DMS153 treated with DMSO at 0.1 percent for 48 hours (cell line): Measurements from ENCODE around the gene AQP3.
"Not testable (repeated sequence)": the region's sequence is repeated elsewhere in the genome, so short reads cannot be mapped to it uniquely, and the experiment has no call there.

ENCODE experiments used
- DNase-seq: peaks from one replicate; lab custom pipeline; 2025; ENCODE audit not compliant: unreplicated experiment; lab: John Stamatoyannopoulos, UW

The AQP3 gene

DNA sequence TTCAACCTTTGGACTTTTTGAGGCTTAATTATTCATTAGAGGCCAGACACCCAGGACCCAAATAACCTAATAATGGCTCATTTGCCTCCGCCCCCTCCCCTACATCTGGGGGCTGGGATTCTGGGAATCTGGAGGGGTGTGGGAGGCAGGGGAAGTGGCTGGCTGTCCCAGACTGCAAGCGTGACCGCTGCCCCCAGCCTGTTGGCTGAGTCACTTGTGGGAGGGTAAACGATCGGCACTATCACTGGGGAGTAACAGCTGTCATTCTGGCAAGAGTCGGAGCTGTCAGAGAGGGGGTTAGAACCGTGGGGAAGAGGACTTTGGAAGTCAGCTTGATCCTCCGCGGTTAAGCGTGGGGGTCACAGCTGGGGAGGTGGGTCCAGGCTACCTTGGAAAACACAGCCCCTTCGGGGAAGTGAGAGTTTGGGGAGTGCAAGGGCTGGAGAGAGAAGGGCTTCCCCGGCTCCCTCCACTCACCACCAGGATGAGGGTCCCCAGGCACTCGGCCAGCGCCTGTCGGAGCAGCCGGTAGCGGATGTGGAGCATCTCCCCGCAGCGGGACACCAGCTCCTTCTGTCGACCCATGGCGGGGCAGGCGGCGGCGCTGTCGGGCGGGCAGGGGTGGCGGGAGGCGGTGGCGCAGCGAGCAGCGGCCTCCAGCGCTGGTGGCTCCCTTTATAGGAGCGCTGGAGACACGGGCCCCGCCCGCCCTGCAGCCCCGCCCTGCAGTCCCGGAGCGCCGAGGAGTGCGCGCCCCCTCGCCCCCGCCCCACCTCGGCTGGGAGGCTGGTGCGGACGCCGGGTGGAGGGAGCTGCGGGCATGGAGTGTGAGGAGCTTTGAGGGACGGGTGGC is at the start of gene AQP3:
TSS of gene AQP3 (minus strand) at position 648 of the 853 bp plus-strand sequence. CDS start at position 585, 63 bp downstream.
- no peak for DNase-seq

DNA sequence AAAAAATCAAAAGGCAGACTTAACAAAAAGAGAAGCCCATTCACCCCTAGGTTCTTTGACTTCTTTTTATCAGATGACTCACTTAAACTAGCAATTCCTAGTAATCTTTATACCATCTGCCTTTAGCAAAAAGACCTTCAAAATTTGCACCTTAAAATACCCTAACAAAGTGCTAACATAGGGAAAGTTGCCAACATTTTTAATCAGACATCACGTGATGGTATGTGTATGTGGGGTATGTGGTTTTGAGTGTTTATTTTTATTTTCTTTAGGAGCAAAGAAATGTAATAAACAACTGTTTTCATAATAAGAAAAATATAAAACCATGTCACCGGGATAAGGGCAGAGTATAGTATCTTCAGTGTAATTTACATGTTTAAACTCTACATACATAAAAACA is 46.4 kb upstream of the AQP3 start:
- DNase-seq, result not testable (repeated sequence)

DNA sequence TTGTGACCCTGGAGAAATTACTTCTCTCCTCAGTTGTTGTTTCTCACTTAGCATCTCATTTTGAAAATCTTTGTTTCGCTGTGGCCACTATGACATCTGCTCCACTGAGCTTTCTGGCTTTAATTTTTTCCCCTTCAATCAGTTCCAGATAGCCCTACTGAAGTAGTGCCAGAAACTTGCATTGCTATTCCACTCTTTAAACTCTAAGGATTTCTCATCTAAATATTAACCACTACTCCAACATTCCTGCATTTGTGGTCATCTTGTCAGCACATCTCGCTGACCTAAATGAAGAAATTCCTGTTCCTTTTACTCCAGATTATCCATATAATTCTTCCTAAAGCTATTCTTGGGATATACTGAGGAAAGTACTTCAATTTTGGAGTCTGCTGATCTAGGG is 41.7 kb upstream of the AQP3 start:
- no peak for DNase-seq

- DNase-seq, result not testable (repeated sequence)
These were observed 37.9 kb upstream of the AQP3 start for GRCh38 chr9:33485312-33485711.

DNA sequence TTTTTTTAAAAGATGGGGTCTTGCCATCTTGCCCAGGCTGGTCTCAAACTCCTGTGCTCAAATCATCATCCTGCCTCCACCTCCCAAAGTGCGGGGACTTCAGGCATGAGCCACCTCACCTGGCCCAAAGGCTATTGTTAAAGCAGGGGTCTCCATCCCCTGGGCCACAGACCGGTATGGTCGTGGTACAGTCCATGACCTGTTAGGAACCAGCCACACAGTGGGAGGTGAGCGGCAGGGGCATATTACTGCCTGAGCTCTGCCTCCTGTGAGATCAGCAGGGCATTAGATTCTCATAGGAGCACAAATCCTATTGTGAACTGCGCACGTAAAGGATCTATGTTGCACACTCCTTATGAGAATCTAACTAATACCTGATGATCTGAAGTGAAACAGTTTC is 33.6 kb upstream of the AQP3 start:
- no peak for DNase-seq

DNA sequence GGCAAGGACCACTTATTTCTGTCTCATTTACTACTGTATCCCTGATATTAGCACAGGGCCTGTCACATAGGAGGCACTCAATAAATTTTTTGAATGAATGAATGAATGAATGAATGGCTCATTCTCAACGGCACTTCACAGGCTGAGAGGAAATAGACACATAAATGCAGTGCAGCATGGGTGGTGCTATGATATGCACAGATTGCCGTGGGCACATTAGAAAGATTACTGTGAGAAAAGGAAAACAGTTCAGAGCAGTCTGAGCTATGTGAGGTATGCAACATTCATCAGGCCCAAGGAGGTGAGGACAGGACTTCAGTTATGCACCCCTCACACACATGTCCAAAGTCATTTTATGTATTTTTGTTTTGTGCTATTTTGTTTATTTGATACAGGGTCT is 32.7 kb upstream of the AQP3 start:
- DNase-seq, result no peak

- no peak for DNase-seq
These were observed 29.1 kb upstream of the AQP3 start for GRCh38 chr9:33476503-33476902.

DNA sequence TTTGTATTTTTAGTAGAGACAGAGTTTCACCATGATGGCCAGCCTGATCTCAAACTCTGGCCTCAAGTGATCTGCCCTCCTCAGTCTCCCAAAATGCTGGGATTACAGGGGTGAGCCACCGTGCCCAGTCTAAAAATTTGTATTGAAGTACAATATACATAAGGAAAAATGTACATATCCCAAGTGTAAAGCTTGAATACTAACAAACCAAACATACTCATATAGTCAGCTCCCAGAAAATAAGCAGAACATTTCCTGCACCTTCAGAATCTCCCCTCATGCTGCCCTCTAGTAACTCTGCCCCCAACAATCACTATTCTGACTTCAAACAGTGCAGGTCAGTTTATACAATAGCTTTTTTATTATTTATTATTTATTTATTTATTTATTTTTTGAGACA is 28.0 kb upstream of the AQP3 start:
- no peak for DNase-seq

DNA sequence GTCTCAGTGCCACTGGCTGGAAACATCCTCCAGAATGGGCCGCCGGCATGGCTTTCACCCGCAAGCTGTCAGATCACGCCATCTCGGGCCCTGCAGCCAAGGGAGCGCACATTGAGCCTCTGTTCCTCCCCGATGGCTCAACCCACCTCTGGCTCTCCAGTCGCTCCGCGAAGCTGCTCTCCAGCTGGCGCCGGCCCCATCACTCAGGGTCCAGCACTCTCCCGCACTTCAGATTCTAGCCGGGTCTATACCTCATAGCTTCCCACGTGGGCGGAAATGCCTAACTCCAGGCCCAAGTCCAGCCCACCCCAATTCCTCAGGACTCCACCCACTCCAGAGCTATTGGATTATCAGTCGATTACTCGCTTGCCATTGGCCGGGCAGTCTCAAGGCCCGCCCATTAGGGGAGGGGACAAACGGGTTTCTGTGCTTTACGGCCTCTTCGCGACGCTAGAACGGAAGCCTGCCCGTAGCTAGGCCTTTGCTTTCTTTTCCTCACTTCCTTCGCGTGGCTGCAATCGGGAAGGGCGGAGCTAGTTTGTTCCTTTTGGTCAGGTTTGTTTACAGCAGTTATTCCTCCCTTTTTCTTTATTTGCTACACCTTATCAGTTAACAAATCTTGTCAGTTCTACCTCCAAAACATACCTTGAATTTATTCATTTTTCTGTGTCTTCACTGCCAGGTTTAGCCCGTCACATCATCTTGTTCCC is 26.4 kb upstream of the AQP3 start, which contains the start of gene NOL6:
TSS of gene NOL6 (minus strand) at position 282 of the 710 bp plus-strand sequence. CDS start at position 200, 82 bp downstream.
- peak; percentile 98 for DNase-seq

DNA sequence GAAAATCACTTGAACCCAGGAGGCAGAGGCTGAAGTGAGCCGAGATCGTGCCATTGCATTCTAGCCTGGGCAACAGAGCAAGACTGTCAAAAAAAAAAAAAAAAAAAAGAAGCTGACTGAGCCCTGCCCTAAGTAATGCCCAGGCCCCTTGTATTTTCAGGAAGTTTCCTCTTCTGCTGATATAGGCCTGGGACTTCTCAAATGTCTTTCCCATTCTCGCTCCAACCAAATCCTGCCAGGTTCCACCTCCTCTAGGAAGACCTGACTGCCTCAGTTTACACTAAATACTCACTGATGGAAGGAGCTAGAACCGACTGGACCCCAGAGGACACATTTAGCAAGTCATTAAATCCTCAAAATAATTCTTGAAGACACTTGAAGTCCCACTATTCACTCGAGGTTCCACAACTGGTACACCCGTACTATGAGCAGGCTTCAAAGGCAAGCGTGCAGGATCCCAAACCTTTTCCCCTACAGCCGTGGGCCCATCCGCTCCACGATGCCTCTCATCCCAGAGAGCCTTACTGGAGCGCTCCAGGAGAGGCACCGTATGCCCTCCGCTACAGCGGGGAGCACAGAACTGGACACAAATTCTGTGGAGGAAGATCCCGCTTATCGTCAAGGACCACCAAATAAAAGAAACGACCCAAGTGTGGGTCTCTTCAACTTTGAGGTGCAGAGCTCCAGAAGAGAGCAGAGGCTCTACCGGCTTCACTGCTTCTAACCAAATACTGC is 25.7 kb upstream of the AQP3 start:
- no peak for DNase-seq

GRCh38 chr9:33472171-33472880 is 24.9 kb upstream of the AQP3 start:
- DNase-seq, result no peak

DNA sequence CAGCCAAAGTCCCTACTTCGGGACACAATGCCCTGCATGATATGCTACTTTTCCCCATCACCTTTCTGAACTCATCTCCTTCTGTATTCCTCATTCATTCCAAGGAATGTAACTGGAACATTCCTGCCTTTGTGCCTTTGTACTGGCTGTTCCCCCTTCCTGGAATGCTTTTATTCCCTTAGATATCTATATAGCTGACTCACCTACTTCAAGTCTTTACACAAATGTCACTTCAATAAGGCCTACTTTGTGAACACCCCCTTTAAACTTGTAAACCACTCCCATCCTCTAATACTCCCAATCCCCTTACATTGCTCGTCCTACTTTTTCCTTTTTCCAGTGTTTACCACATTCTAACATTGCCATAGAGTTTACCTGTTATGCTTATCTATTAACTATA is 24.0 kb upstream of the AQP3 start:
- DNase-seq, result no peak

DNA sequence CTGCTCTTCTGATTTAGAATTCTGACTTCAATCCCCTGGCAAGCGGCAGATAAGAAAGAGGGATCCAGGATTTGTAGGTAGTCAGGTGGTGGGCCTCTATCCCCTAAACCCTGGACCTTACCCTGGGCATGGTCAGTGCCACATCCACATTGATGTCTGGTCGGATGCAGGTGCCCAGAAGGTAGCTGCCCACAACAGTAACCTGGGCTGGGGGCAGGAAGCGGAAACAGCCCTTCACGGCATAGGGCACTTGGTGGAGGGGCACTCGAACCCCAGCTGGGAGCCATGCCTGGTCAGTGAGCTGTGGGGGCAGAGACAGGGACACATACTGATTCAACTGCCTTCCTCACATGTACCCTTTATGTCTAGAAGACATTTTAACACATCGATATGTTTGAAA is 22.5 kb upstream of the AQP3 start:
- no peak for DNase-seq

DNA sequence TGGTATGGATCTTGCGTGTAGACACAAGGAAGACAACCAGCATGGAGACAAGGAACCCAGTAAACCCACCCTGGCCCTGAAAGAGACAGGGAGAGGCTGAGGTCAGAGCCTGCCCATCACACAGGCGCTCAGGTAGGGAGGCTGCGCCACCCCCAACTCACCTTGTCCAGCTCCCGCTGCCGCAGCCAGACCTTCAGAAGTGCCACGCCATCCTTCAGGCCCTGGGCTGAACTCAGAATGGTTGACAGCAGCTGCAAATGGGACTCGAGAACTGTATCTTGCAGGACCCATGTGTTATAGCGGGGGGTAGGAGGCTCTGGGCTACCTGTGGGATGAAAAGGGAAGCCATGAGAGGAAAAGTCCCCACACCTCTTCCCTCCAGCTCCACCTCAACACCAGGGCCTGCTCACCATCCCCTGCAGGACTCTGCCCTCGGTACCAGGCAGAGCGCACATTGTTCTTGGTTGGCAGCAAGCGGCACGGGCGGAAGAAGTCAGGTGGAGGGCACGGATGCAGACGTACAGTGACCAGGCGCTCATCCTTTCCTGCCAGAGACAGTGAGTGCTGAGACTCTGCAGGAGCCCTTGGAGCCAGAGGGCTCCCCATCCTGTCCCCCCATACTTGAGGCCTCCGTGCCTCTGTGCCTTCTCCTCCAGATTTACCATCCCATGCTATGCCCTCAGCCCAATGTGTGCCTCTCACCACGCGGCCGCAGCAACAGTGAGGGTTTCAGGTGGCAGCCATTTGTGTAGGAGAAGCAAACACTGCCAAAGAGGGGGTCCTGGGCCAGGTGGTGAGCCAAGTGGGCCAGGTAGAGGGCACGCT is 21.6 kb upstream of the AQP3 start:
- DNase-seq, result no peak

DNA sequence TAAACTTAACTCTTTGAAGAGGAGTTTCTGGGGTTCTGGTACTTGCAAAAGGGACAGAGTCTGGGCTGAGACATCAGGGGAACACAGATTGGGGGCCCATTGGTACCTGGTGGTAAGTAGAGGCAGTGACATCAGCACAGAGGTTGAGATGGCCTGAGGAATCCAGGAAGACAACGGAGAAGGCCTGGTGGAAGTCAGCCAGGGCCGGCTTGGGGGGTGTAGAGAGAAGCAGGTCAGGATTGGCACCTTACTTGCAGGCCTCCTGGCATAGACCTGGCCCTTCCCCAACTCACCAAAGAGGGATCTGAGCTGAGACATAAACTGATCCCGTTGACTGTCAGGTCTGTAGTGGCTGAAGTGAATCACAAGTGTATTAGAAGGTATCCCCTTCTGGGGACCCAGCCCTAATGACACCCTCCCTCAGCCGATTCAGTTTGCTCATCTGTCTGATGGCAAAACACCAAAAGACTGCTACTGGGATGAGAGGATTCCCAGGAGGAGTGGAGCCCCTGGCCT is 20.9 kb upstream of the AQP3 start:
- no peak for DNase-seq

DNA sequence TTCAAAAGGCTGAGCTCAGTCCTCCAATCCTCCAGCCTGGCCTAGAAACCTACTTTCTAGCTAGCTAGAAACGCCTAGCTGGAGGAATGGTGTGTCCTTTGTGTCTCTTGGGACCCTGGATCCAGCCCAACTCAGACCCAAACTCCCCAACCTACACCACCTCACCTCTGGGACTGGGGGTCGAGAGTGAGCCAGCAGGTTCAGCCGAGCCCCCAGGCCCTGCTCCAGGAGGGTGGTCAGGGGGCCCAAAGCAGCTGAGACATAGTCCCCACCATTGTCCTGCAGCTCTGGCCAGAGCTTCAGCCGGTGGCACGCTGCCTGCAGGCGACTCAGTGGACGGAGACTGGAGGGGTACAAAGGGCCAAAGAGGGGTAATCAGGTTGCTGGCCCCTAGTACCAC is 20.1 kb upstream of the AQP3 start:
- DNase-seq, result no peak

DNA sequence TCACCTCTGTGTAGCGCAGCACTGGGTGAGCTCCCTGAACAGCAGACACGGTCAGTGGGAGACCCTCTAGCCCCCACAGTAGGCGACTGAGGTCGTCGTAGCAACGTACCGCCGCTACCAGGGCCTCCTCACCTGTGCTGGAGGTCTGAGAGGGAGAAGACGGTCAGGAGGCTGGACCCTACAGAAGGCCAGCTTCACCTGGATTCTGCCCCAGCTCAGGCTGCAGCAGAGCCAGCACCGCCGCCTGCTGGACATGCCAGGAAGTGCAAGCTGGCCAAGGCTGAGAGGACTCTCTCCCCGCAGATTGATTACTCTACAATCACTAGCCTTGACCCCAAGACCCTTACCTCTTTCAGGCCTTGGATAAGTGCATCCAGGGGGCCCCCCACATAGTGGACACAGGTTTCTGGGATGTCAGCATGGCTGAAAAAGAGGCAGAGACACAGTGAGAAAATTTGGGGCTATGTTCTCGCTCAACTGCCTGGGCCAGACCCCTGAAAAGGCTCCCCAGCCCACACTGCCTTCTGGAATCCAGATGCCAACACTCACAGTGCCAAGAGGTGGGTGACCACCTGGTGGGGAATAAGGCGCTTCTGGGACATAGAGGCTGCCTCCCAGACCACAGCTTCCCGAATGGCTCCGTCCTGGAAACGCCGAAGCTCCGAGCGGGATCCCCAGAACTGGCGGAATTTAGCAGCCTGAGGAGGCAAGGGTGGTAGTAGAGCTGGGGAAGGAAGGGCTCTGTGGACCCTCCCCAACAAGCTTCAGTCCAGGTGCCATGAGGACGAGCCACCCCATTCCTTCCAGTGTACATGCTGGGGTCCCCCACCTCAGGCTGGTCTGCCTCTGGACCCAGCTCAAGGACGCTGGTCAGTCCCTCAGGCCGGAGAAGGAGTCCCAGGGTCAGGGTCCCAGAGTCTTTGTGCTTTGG is 19.4 kb upstream of the AQP3 start:
- peak; percentile 5 for DNase-seq

GRCh38 chr9:33465596-33466564 is 18.5 kb upstream of the AQP3 start:
- no peak for DNase-seq
